H1 (cell line): Measurements from ENCODE around the gene ARHGAP42.

Source experiments
- BRCA1 ChIP-seq: IDR thresholded peaks from 2 replicates; pipeline ENCODE4 v1.6.1; 2012; ENCODE audit warnings: low read depth, low read length, improper control_type of control experiment
- CHD1 ChIP-seq: IDR thresholded peaks from 2 replicates; pipeline ENCODE4 v1.6.1; 2012; ENCODE audit warnings: low read depth, low read length, improper control_type of control experiment
- EZH2 ChIP-seq: fragments of 200-600 bp; sonication (generic); IDR thresholded peaks from 2 replicates; pipeline ENCODE4 v1.7.1; 2012; ENCODE audit warnings: low read depth, mild to moderate bottlenecking, moderate library complexity, low read length, inconsistent platforms; ENCODE audit not compliant: severe bottlenecking
- GTF2F1 ChIP-seq: IDR thresholded peaks from 2 replicates; pipeline ENCODE4 v1.6.1; 2012; ENCODE audit warnings: low read depth, low read length, improper control_type of control experiment, borderline replicate concordance
- JUN ChIP-seq: IDR thresholded peaks from 2 replicates; pipeline ENCODE4 v1.6.1; 2011; ENCODE audit warnings: low read depth, mild to moderate bottlenecking, improper control_type of control experiment, low read length
- SAP30 ChIP-seq: fragments of 300-600 bp; sonication (generic); IDR thresholded peaks from 2 replicates; pipeline ENCODE4 v1.7.1; 2012; ENCODE audit warnings: low read length, moderate library complexity, mild to moderate bottlenecking, inconsistent platforms; ENCODE audit not compliant: insufficient read depth, insufficient replicate concordance
- SRF ChIP-seq: IDR thresholded peaks from 2 replicates; pipeline ENCODE4 v1.6.1; 2011; ENCODE audit warnings: mild to moderate bottlenecking, low read depth, low read length, moderate library complexity
- TAF1 ChIP-seq: IDR thresholded peaks from 2 replicates; pipeline ENCODE4 v1.6.1; 2011; ENCODE audit warnings: mild to moderate bottlenecking, low read depth, low read length
- TEAD4 ChIP-seq: IDR thresholded peaks from 2 replicates; pipeline ENCODE4 v1.6.1; 2012; ENCODE audit warnings: low read depth, low read length, inconsistent platforms, mixed read lengths
- YY1 ChIP-seq: IDR thresholded peaks from 2 replicates; pipeline ENCODE4 v1.6.1; 2011; ENCODE audit warnings: low read depth, mild to moderate bottlenecking, low read length
- ZNF274 ChIP-seq: IDR thresholded peaks from 2 replicates; pipeline ENCODE4 v1.7.0; 2012; ENCODE audit warnings: low read length, borderline replicate concordance; ENCODE audit errors: extremely low read depth
- TF ChIP-seq, protein P1 (sequence below), 3 experiments: IDR thresholded peaks; 1 replicate in 2 of 3; 2 replicates in 1 of 3; pipeline versions ENCODE4 v1.5.1 to v1.6.1; 2011; ENCODE audit warnings: low read length in 3 of 3, mild to moderate bottlenecking in 3 of 3, inconsistent platforms in 2 of 3, low read depth in 1 of 3, moderate library complexity in 1 of 3; ENCODE audit not compliant: insufficient read depth in 1 of 3; ENCODE audit errors: control extremely low read depth in 1 of 3

DNA sequence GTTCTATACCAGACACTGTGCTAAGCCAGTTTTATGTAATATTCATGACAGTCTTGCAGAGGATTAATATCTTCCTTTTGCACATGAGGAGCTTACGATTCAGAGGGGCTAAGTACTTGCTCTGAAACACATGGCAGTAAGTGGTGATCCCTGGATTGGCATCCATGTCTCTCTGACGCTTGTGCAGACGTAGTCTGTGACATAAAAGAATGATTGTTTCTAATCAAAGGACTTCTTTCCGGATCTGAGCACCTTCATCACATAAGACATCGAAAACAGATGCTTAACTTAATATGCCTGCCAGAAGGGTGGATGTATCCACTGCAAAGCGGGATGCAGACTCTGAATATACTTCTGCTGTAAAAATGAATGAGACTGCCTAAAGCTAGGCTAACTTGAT is 74.8 kb downstream of the ARHGAP42 start:
- TF ChIP-seq GTF2F1: no peak
- TF ChIP-seq JUN: no peak
- TF ChIP-seq, protein P1, sequence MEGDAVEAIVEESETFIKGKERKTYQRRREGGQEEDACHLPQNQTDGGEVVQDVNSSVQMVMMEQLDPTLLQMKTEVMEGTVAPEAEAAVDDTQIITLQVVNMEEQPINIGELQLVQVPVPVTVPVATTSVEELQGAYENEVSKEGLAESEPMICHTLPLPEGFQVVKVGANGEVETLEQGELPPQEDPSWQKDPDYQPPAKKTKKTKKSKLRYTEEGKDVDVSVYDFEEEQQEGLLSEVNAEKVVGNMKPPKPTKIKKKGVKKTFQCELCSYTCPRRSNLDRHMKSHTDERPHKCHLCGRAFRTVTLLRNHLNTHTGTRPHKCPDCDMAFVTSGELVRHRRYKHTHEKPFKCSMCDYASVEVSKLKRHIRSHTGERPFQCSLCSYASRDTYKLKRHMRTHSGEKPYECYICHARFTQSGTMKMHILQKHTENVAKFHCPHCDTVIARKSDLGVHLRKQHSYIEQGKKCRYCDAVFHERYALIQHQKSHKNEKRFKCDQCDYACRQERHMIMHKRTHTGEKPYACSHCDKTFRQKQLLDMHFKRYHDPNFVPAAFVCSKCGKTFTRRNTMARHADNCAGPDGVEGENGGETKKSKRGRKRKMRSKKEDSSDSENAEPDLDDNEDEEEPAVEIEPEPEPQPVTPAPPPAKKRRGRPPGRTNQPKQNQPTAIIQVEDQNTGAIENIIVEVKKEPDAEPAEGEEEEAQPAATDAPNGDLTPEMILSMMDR (IDR thresholded peaks at IDR 0.05; ENCODE audit: control extremely low read depth in 1 of 3, insufficient read depth in 1 of 3, low read depth in 1 of 3, low read length in 3 of 3): no peak
- no peak for TF ChIP-seq EZH2
- no peak for TF ChIP-seq CHD1
- no peak for TF ChIP-seq TAF1
- no peak for TF ChIP-seq TEAD4
- TF ChIP-seq SAP30: no peak
- no peak for TF ChIP-seq YY1
- TF ChIP-seq SRF: no peak
- TF ChIP-seq BRCA1: no peak
- TF ChIP-seq ZNF274: no peak
